ENCODE data around the gene CTTNBP2.

The CTTNBP2 gene

GRCh38 chr7:117874191-117874700, 1.0 kb upstream of the CTTNBP2 start:
- peaks cover 20% of the 10 kb centered on the region for H3K79me1 ChIP-seq (ENCODE audit: low read length)
- peaks cover 15% of the 10 kb centered on the region for H3K79me2 ChIP-seq (ENCODE audit: control insufficient read depth, insufficient read depth, low read length, poor library complexity)
- no peak overlapping the region for H4K91ac ChIP-seq (ENCODE audit: low read depth, low read length)
- no peaks in the 10 kb centered on the region for H3K36me3 ChIP-seq (ENCODE audit: control insufficient read depth in 1 of 2, insufficient read depth in 2 of 2, low read length in 2 of 2)
- no peak overlapping the region for H3K14ac ChIP-seq (ENCODE audit: low read length)
- H3K9ac ChIP-seq (ENCODE audit: low read length): no peak overlapping the region
- no peak overlapping the region for H4K8ac ChIP-seq (ENCODE audit: low read depth, low read length)
- H2BK5ac ChIP-seq (ENCODE audit: low read depth, low read length, poor library complexity): no peak overlapping the region
- H2AK5ac ChIP-seq (ENCODE audit: low read length): no peak overlapping the region
- no peak overlapping the region for H4K12ac ChIP-seq (ENCODE audit: low read depth, low read length)
- no peaks in the 10 kb centered on the region for H3K9me3 ChIP-seq (ENCODE audit: insufficient read depth, low read depth, low read length)
- no peak overlapping the region for H3K27ac ChIP-seq (ENCODE audit: low read depth, low read length)
- H2AFZ ChIP-seq (ENCODE audit: insufficient read depth, low read length, poor library complexity): no peak overlapping the region
- H3K4me2 ChIP-seq (ENCODE audit: low read length): peak overlapping the region; percentile 16
- H3K23ac ChIP-seq (ENCODE audit: low read length): no peak overlapping the region
- no peaks in the 10 kb centered on the region for H3K27me3 ChIP-seq (ENCODE audit: insufficient read depth, low read length)
- H2BK120ac ChIP-seq (ENCODE audit: insufficient read depth, low read length, poor library complexity): no peak overlapping the region
- no peak for DNase-seq
- no CpG with 5 or more reads among the region's 7 CpGs for WGBS (ENCODE audit: extremely low coverage, insufficient coverage, insufficient read length)
- H2BK12ac ChIP-seq (ENCODE audit: low read length): no peak overlapping the region
- H3K4me3 ChIP-seq (ENCODE audit: low read depth, low read length): no peak overlapping the region
- H3K18ac ChIP-seq (ENCODE audit: low read length): no peak overlapping the region
- no peak overlapping the region for H3K4ac ChIP-seq (ENCODE audit: low read depth, low read length)
- H3K4me1 ChIP-seq (ENCODE audit: control insufficient read depth in 1 of 2, insufficient read depth in 2 of 2, low read length in 2 of 2): peaks cover 0 to 11% of the 10 kb centered on the region in 2 experiments

DNA sequence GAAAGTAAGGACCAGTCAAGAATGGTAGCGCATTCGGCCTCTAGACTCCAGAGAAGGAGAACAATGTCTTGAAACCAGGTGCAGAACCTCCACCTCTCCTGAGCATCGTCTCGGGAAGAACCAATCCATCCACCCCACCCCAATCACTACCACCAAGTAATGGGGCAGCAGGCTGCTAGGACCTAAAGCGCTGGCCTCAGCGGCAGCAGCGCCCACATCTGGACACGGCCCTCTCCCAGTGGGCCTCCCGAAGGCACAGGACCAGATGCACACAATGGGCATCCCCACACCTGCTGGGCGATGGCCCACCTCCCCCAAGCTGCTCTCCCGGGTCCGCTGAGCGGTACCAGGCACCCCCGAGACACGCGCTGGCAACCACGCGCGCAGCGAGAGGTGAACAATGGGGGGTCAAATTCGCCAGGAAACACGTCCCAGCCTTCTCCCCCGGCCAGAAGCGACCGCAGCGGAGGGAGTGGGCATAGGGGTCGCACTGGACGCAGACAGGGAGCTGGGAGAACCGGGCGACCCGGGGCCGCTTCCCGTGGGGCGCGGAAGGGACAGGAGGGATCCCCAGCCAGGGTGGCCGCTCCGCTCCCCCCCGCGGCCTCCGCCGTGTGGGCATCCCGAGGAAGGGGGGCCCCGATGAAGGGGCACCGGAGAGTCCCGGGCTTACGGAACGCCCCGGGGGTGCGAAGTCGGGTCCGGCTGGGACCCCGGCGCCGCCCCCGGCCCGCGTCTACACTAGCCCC, 506 bp downstream of the CTTNBP2 start:
- H3K9ac ChIP-seq (ENCODE audit: low read length): peak overlapping the region; percentile 70
- H3K18ac ChIP-seq (ENCODE audit: low read length): peak overlapping the region; percentile 90
- H3K4me2 ChIP-seq (ENCODE audit: low read length): peak overlapping the region; percentile 63
- no peak for DNase-seq
- H3K4ac ChIP-seq (ENCODE audit: low read depth, low read length): peak overlapping the region; percentile 30
- H4K91ac ChIP-seq (ENCODE audit: low read depth, low read length): peak overlapping the region; percentile 85
- H2BK5ac ChIP-seq (ENCODE audit: low read depth, low read length, poor library complexity): peak overlapping the region; percentile 73
- peaks cover 0 to 11% of the 10 kb centered on the region in 2 experiments for H3K4me1 ChIP-seq (ENCODE audit: control insufficient read depth in 1 of 2, insufficient read depth in 2 of 2, low read length in 2 of 2)
- H2BK120ac ChIP-seq (ENCODE audit: insufficient read depth, low read length, poor library complexity): peak overlapping the region; percentile 2
- peak overlapping the region; percentile 37 for H3K27ac ChIP-seq (ENCODE audit: low read depth, low read length)
- H3K4me3 ChIP-seq (ENCODE audit: low read depth, low read length): peak overlapping the region; percentile 80
- peak overlapping the region; percentile 45 for H2AK5ac ChIP-seq (ENCODE audit: low read length)
- no peaks in the 10 kb centered on the region for H3K9me3 ChIP-seq (ENCODE audit: insufficient read depth, low read depth, low read length)
- no peaks in the 10 kb centered on the region for H3K27me3 ChIP-seq (ENCODE audit: insufficient read depth, low read length)
- H3K36me3 ChIP-seq (ENCODE audit: control insufficient read depth in 1 of 2, insufficient read depth in 2 of 2, low read length in 2 of 2): no peaks in the 10 kb centered on the region
- peak overlapping the region; percentile 76 for H4K8ac ChIP-seq (ENCODE audit: low read depth, low read length)
- peak overlapping the region; percentile 28 for H4K12ac ChIP-seq (ENCODE audit: low read depth, low read length)
- peak overlapping the region; percentile 47 for H2BK12ac ChIP-seq (ENCODE audit: low read length)
- H3K79me2 ChIP-seq (ENCODE audit: control insufficient read depth, insufficient read depth, low read length, poor library complexity): peaks cover 15% of the 10 kb centered on the region
- no CpG with 5 or more reads among the region's 57 CpGs for WGBS (ENCODE audit: extremely low coverage, insufficient coverage, insufficient read length)
- peaks cover 18% of the 10 kb centered on the region for H3K79me1 ChIP-seq (ENCODE audit: low read length)
- peak overlapping the region; percentile 38 for H2AFZ ChIP-seq (ENCODE audit: insufficient read depth, low read length, poor library complexity)
- peak overlapping the region; percentile 85 for H3K14ac ChIP-seq (ENCODE audit: low read length)
- no peak overlapping the region for H3K23ac ChIP-seq (ENCODE audit: low read length)

DNA sequence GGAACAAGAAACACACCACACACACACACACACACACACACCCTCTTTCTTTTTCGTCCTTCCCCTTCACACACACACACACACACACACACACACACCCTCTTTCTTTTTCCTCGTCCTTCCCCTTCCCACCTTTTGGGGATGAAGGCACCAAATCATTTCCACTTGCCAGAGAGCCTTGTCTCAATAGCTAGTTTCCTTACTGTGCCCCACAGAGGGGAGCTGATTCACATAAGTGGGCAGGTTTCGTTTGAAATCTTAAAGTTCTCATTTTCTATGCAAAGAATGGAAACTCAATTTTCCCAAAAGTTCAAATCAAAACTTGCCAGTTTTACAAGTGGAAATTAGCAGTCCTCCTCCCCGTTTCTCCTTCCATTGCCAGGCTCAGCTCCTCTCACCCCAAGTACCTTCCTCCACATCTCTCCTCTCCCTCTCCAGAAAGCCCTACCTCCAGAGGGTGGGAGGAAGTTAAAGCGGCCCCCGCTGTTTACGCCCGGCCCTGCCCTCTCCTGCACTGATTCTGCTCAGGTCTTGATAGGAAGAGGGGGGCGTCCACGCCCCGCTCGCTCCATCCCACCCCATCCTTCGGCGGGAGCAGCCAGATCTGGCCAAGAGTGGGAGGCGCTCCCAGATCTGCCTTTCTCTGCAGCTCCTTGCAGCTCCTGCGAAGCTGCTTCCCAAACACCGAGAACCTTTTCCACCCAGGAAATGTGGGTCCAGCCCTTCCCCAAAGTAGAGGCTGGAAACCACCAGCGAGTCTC, 1.3 kb downstream of the CTTNBP2 start:
- peak overlapping the region; percentile 30 for H3K4ac ChIP-seq (ENCODE audit: low read depth, low read length)
- H3K9ac ChIP-seq (ENCODE audit: low read length): no peak overlapping the region
- H4K12ac ChIP-seq (ENCODE audit: low read depth, low read length): no peak overlapping the region
- peak overlapping the region; percentile 76 for H4K8ac ChIP-seq (ENCODE audit: low read depth, low read length)
- H3K4me3 ChIP-seq (ENCODE audit: low read depth, low read length): peak overlapping the region; percentile 80
- H3K4me1 ChIP-seq (ENCODE audit: control insufficient read depth in 1 of 2, insufficient read depth in 2 of 2, low read length in 2 of 2): peaks cover 0 to 11% of the 10 kb centered on the region in 2 experiments
- H3K4me2 ChIP-seq (ENCODE audit: low read length): peak overlapping the region; percentile 63
- no peak overlapping the region for H2AK5ac ChIP-seq (ENCODE audit: low read length)
- no peak overlapping the region for H3K23ac ChIP-seq (ENCODE audit: low read length)
- no peak overlapping the region for H2BK5ac ChIP-seq (ENCODE audit: low read depth, low read length, poor library complexity)
- H3K36me3 ChIP-seq (ENCODE audit: control insufficient read depth in 1 of 2, insufficient read depth in 2 of 2, low read length in 2 of 2): no peaks in the 10 kb centered on the region
- H3K27me3 ChIP-seq (ENCODE audit: insufficient read depth, low read length): no peaks in the 10 kb centered on the region
- peaks cover 18% of the 10 kb centered on the region for H3K79me1 ChIP-seq (ENCODE audit: low read length)
- H3K79me2 ChIP-seq (ENCODE audit: control insufficient read depth, insufficient read depth, low read length, poor library complexity): peaks cover 15% of the 10 kb centered on the region
- H2AFZ ChIP-seq (ENCODE audit: insufficient read depth, low read length, poor library complexity): peak overlapping the region; percentile 38
- peak overlapping the region; percentile 7 for H2BK120ac ChIP-seq (ENCODE audit: insufficient read depth, low read length, poor library complexity)
- no peak for DNase-seq
- H3K9me3 ChIP-seq (ENCODE audit: insufficient read depth, low read depth, low read length): no peaks in the 10 kb centered on the region
- peak overlapping the region; percentile 37 for H3K27ac ChIP-seq (ENCODE audit: low read depth, low read length)
- H4K91ac ChIP-seq (ENCODE audit: low read depth, low read length): peak overlapping the region; percentile 85
- peak overlapping the region; percentile 85 for H3K14ac ChIP-seq (ENCODE audit: low read length)
- H3K18ac ChIP-seq (ENCODE audit: low read length): no peak overlapping the region
- WGBS (ENCODE audit: extremely low coverage, insufficient coverage, insufficient read length): no CpG with 5 or more reads among the region's 18 CpGs
- no peak overlapping the region for H2BK12ac ChIP-seq (ENCODE audit: low read length)

GRCh38 chr7:117871401-117871777, 1.9 kb downstream of the CTTNBP2 start:
- no peak overlapping the region for H3K14ac ChIP-seq (ENCODE audit: low read length)
- DNase-seq: no peak
- no peaks in the 10 kb centered on the region for H3K36me3 ChIP-seq (ENCODE audit: control insufficient read depth in 1 of 2, insufficient read depth in 2 of 2, low read length in 2 of 2)
- H2BK120ac ChIP-seq (ENCODE audit: insufficient read depth, low read length, poor library complexity): no peak overlapping the region
- H3K9ac ChIP-seq (ENCODE audit: low read length): no peak overlapping the region
- H3K79me1 ChIP-seq (ENCODE audit: low read length): peaks cover 15% of the 10 kb centered on the region
- no peak overlapping the region for H3K18ac ChIP-seq (ENCODE audit: low read length)
- H3K4me1 ChIP-seq (ENCODE audit: control insufficient read depth in 1 of 2, insufficient read depth in 2 of 2, low read length in 2 of 2): peaks cover 0 to 7% of the 10 kb centered on the region in 2 experiments
- no peaks in the 10 kb centered on the region for H3K27me3 ChIP-seq (ENCODE audit: insufficient read depth, low read length)
- no peak overlapping the region for H3K23ac ChIP-seq (ENCODE audit: low read length)
- H4K91ac ChIP-seq (ENCODE audit: low read depth, low read length): no peak overlapping the region
- peak overlapping the region; percentile 63 for H3K4me2 ChIP-seq (ENCODE audit: low read length)
- no peak overlapping the region for H2AK5ac ChIP-seq (ENCODE audit: low read length)
- no peaks in the 10 kb centered on the region for H3K9me3 ChIP-seq (ENCODE audit: insufficient read depth, low read depth, low read length)
- no peak overlapping the region for H3K27ac ChIP-seq (ENCODE audit: low read depth, low read length)
- H4K12ac ChIP-seq (ENCODE audit: low read depth, low read length): no peak overlapping the region
- no peak overlapping the region for H3K4ac ChIP-seq (ENCODE audit: low read depth, low read length)
- H2BK12ac ChIP-seq (ENCODE audit: low read length): no peak overlapping the region
- H4K8ac ChIP-seq (ENCODE audit: low read depth, low read length): no peak overlapping the region
- H3K4me3 ChIP-seq (ENCODE audit: low read depth, low read length): no peak overlapping the region
- WGBS (ENCODE audit: extremely low coverage, insufficient coverage, insufficient read length): no CpG with 5 or more reads among the region's 4 CpGs
- H3K79me2 ChIP-seq (ENCODE audit: control insufficient read depth, insufficient read depth, low read length, poor library complexity): peaks cover 15% of the 10 kb centered on the region
- H2AFZ ChIP-seq (ENCODE audit: insufficient read depth, low read length, poor library complexity): no peak overlapping the region
- H2BK5ac ChIP-seq (ENCODE audit: low read depth, low read length, poor library complexity): no peak overlapping the region

Measured in trophoblast cell (in vitro differentiated cells and primary cell).